Measurements from ENCODE around the gene ATP8A2.

ATP8A2 gene

GRCh38 chr13:25961294-25961693 is 589.5 kb downstream of the ATP8A2 start:
- TF ChIP-seq, protein P1, sequence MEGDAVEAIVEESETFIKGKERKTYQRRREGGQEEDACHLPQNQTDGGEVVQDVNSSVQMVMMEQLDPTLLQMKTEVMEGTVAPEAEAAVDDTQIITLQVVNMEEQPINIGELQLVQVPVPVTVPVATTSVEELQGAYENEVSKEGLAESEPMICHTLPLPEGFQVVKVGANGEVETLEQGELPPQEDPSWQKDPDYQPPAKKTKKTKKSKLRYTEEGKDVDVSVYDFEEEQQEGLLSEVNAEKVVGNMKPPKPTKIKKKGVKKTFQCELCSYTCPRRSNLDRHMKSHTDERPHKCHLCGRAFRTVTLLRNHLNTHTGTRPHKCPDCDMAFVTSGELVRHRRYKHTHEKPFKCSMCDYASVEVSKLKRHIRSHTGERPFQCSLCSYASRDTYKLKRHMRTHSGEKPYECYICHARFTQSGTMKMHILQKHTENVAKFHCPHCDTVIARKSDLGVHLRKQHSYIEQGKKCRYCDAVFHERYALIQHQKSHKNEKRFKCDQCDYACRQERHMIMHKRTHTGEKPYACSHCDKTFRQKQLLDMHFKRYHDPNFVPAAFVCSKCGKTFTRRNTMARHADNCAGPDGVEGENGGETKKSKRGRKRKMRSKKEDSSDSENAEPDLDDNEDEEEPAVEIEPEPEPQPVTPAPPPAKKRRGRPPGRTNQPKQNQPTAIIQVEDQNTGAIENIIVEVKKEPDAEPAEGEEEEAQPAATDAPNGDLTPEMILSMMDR (IDR thresholded peaks at IDR 0.05), result no peak

- TF ChIP-seq, protein P1 (IDR thresholded peaks at IDR 0.05), result no peak
Observed at GRCh38 chr13:25963674-25964073, 591.9 kb downstream of the ATP8A2 start.

DNA sequence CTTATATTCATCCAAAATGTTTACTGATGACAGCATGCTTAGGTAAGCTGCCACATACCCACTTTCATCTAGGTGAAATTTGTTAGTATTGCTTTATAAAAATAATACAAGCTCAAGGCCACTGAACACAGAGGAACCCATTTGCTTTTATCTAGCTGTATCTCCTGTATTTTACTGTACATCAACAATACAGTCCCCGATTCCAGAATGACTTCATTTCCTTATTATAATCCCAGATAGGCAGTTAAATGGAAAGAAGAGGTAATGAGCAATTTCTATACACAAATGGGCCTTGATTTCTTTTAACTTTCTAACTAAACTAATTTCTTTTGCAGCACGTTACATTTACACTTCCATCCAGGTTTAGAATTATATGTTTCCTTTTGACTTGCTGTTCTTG is 593.8 kb downstream of the ATP8A2 start:
- TF ChIP-seq, protein P1 (IDR thresholded peaks at IDR 0.05), result no peak

GRCh38 chr13:25966086-25966485 is 594.3 kb downstream of the ATP8A2 start:
- TF ChIP-seq, protein P1 (IDR thresholded peaks at IDR 0.05), result no peak

DNA sequence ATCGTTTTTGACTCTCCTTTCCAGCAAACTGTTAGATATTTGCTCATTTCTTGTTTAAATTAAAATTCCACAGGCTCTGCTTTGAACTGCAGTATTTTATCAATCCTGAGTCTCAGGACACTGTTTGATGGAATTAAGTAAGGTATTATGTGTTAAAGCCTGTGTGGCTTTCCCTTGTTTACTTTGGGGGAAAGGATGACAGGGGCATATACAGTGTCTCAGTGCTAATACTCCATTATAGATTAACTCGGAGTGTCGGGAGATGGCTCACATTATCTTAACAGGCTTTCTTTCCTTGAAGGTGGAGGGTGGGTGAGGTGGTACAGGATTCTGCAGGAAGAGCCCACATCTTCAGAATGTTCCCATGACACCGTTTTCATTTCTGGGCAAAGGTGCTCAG is 595.4 kb downstream of the ATP8A2 start:
- TF ChIP-seq, protein P1 (IDR thresholded peaks at IDR 0.05), result no peak

DNA sequence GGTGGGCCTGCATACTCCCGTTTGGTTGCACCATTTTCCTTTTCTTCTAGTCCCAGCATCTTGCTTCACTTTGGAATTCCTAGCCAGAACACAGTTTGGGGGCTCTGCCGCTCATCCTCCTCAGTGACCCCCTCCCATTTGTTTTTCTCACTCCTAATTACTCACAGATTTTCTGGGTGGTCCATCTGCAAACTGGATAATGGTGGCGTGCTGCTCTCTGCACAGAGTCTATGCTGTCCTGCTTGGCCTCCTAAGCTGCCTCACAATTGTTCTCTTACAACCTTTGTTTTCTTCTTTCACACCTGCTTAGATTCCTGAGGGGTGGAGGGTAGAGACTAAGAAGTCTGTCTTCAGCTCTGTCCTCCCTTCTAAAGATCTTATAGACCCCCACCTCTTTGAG is 599.3 kb downstream of the ATP8A2 start:
- TF ChIP-seq, protein P1 (IDR thresholded peaks at IDR 0.05), result no peak

- TF ChIP-seq, protein P1 (IDR thresholded peaks at IDR 0.05), result no peak
Observed at GRCh38 chr13:25971459-25972145, 599.8 kb downstream of the ATP8A2 start.

- TF ChIP-seq, protein P1 (IDR thresholded peaks at IDR 0.05), result no peak
Observed at GRCh38 chr13:25973085-25973484, 601.3 kb downstream of the ATP8A2 start.

All from LNCAP (cell line).